ENCODE results near the gene RBM28.
A peak's percentile ranks its signal among the peaks of the same experiment; 100 is the strongest.

The RBM28 gene, protein sequence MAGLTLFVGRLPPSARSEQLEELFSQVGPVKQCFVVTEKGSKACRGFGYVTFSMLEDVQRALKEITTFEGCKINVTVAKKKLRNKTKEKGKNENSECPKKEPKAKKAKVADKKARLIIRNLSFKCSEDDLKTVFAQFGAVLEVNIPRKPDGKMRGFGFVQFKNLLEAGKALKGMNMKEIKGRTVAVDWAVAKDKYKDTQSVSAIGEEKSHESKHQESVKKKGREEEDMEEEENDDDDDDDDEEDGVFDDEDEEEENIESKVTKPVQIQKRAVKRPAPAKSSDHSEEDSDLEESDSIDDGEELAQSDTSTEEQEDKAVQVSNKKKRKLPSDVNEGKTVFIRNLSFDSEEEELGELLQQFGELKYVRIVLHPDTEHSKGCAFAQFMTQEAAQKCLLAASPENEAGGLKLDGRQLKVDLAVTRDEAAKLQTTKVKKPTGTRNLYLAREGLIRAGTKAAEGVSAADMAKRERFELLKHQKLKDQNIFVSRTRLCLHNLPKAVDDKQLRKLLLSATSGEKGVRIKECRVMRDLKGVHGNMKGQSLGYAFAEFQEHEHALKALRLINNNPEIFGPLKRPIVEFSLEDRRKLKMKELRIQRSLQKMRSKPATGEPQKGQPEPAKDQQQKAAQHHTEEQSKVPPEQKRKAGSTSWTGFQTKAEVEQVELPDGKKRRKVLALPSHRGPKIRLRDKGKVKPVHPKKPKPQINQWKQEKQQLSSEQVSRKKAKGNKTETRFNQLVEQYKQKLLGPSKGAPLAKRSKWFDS

DNA sequence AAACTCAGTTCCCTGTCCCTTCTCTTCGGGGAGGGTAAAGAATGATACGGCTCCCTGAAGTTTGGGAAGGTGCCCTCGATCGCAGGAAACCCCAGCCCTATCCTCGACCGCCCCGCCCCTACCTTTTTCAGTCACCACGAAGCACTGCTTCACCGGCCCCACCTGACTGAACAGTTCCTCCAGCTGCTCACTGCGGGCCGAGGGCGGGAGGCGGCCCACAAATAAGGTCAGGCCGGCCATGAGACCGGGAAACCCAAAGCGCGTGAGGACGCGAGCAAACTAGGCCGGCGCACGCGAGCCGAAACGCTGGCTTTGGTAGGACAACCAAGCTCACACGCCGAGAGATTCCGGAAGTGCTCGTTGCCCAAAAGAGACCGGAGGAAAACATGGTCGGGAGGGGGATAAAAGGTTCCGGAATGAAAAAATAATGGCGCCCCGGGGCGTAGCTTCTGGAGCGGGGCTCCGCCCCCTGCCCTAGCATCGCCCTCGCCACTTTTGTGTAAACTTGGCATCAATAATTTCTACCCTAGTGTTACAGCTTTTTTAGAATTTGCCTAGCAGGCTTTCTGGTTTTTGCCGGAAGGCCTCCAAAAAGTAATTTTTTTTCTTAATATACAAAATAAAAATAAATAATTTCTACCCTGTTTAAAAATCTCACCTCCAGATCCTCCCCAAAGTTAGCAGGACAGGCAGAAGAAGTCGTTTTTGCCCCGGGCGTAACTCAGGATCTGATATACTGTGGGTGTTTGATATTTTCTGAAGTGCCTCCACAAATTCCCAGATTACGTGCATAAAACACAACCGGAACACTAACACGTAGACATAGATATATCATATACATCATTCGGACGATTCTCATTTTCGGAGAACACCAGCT lies at the start of gene RBM28:
RBM28 (minus strand) TSS at position 355 of the 877 bp plus-strand sequence; CDS start at position 240, 115 bp downstream.
- TF ChIP-seq, protein P1, sequence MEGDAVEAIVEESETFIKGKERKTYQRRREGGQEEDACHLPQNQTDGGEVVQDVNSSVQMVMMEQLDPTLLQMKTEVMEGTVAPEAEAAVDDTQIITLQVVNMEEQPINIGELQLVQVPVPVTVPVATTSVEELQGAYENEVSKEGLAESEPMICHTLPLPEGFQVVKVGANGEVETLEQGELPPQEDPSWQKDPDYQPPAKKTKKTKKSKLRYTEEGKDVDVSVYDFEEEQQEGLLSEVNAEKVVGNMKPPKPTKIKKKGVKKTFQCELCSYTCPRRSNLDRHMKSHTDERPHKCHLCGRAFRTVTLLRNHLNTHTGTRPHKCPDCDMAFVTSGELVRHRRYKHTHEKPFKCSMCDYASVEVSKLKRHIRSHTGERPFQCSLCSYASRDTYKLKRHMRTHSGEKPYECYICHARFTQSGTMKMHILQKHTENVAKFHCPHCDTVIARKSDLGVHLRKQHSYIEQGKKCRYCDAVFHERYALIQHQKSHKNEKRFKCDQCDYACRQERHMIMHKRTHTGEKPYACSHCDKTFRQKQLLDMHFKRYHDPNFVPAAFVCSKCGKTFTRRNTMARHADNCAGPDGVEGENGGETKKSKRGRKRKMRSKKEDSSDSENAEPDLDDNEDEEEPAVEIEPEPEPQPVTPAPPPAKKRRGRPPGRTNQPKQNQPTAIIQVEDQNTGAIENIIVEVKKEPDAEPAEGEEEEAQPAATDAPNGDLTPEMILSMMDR (IDR thresholded peaks at IDR 0.05; ENCODE audit: low read depth, low read length): no peak
- TF ChIP-seq, protein P2, sequence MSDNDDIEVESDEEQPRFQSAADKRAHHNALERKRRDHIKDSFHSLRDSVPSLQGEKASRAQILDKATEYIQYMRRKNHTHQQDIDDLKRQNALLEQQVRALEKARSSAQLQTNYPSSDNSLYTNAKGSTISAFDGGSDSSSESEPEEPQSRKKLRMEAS (IDR thresholded peaks at IDR 0.05; ENCODE audit: low read depth, low read length): peak; percentile 96
- TF ChIP-seq POLR2A (IDR thresholded peaks at IDR 0.05; ENCODE audit: extremely low read depth, insufficient read length): peak; percentile 93
- peak; percentile 98 for TF ChIP-seq MYC (IDR thresholded peaks at IDR 0.05; ENCODE audit: low read depth, low read length)
- peak within 1 kb of the TSS; percentile 87 for H3K4me3 ChIP-seq (ENCODE audit: low read depth, low read length)
- peak; percentile 97 for DNase-seq (ENCODE audit: low read depth)

DNA sequence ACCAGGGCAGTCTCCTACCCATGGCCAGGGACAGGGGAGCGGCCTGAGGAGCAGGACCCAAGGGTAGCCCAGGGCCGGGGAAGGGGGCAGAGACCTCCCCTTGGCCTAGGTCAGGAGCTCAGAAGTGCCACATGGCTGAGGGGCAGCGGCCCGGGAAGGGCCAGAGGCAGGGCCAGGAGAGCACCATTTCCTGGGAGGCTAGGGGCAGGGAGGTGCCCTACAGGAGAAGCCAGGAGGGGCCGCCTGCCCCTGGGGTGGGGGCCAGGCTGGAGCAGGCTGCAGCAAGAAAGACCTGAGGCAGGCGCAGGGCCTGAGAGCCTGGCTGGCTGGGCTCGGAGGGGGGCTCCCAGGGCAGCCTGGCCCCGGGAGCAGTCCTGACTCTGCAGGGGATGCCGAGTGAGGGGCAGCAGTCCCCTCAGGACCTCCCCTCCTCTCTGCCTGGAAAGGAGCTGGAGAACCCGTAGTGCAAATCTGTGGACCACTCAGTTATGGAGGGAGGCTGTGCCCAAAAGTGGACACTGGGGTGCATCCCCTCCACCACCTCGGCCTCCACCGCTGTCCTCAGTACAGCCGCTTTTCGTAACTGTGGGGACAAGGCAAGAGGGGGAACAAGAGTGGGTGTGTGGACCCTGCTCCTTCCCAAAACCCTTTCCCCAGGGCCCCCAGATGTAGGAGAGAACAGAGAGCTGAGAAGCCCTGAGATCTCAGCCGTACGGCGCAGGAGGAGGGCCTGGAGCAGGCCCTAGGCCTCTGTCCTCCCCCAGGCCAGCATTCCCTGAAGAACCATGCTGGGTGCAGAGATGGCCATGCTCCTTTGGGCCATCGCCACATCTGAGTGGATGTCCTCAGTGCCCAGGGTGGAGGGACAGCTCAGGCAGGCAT lies 49.0 kb upstream of the RBM28 start:
- no peak overlapping the region for H3K4me3 ChIP-seq (ENCODE audit: low read depth, low read length)
- DNase-seq (ENCODE audit: low read depth): no peak
- TF ChIP-seq, protein P2 (IDR thresholded peaks at IDR 0.05; ENCODE audit: low read depth, low read length): no peak
- TF ChIP-seq POLR2A (IDR thresholded peaks at IDR 0.05; ENCODE audit: extremely low read depth, insufficient read length): no peak
- TF ChIP-seq, protein P1 (IDR thresholded peaks at IDR 0.05; ENCODE audit: low read depth, low read length): no peak
- TF ChIP-seq MYC (IDR thresholded peaks at IDR 0.05; ENCODE audit: low read depth, low read length): no peak

DNA sequence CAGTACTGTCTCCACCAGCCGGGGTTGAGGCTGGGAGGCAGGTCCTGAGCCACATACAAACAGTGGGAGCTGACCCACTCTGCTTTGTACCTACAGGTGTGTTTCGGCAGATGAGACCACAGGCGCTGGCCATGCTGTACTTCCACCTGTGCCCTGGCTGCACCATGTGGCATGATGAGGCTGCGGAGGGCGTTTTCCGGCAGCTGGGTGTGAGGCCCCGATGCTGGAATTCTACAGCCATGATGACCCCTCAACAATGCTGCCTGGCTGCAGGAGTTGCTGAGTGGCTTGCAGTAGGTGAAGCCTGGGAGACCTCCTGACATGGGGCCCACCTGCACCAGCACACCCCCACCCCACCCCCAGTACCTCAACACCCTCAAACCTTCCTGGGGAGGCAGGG lies 48.1 kb upstream of the RBM28 start:
- no peak for DNase-seq (ENCODE audit: low read depth)
- H3K4me3 ChIP-seq (ENCODE audit: low read depth, low read length): no peak overlapping the region
- TF ChIP-seq MYC (IDR thresholded peaks at IDR 0.05; ENCODE audit: low read depth, low read length) (no peak), POLR2A (IDR thresholded peaks at IDR 0.05; ENCODE audit: extremely low read depth, insufficient read length) (no peak)
- TF ChIP-seq, protein P1 (IDR thresholded peaks at IDR 0.05; ENCODE audit: low read depth, low read length): no peak
- TF ChIP-seq, protein P2 (IDR thresholded peaks at IDR 0.05; ENCODE audit: low read depth, low read length): no peak

DNA sequence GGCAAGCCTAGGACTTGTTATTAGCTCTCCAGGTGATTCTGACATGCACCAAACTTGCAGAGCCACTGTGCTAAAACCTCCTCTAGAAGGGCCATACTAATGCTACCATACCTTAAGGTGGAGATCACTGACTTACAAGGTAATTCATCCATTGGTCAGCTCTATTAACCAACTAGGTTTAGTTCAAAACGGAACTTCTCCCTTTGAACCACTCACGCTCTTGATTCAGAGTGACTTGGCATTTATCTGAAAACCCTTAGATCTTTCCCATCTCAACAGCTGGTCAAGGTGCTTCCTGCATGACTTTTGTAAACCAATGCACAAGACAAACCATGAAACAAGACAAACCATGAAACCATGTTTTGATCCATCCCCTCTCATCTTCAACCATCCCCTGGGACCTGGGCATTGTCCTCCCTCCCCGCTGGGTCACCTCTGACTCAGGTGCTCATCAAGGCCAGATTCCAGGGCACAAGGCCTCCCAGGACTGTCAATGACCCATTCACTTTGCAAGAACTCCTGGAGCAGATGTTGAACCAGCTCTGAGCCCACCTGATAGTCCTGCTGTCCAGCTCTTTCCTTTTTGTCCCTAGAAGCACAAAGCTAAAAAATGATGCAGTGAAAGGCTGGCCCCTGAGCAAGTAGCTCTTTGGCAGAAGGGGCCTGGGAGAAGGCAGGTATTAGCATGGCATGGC lies 47.3 kb upstream of the RBM28 start:
- no peak for TF ChIP-seq POLR2A (IDR thresholded peaks at IDR 0.05; ENCODE audit: extremely low read depth, insufficient read length)
- TF ChIP-seq, protein P1 (IDR thresholded peaks at IDR 0.05; ENCODE audit: low read depth, low read length): no peak
- TF ChIP-seq, protein P2 (IDR thresholded peaks at IDR 0.05; ENCODE audit: low read depth, low read length): no peak
- TF ChIP-seq MYC (IDR thresholded peaks at IDR 0.05; ENCODE audit: low read depth, low read length): no peak
- peak; percentile 46 for DNase-seq (ENCODE audit: low read depth)

More for the DNA sequence above, 47.3 kb upstream of the RBM28 start:
- no peak overlapping the region for H3K4me3 ChIP-seq (ENCODE audit: low read depth, low read length)

Data from NB4 (cell line).